HepG2 (cell line): Measurements from ENCODE around the gene PCIF1. TPM values are rescaled to one million over a fixed set of nuclear protein-coding genes. Genes with fewer than 3 reads are reported as not detected.

ENCODE experiments used
- ARID5B ChIP-seq: IDR thresholded peaks from 2 replicates; pipeline ENCODE4 v1.4.0; 2020; ENCODE audit warnings: mild to moderate bottlenecking, missing genetic modification reagents
- CREM ChIP-seq, 2 experiments: sonication (generic) in 1 of 2; formaldehyde crosslinking in 1 of 2; IDR thresholded peaks; 2 replicates each; pipeline versions ENCODE4 v1.4.0 to v1.6.1; 2016 to 2020; ENCODE audit warnings: antibody characterized with exemption in 1 of 2, mild to moderate bottlenecking in 1 of 2, missing genetic modification reagents in 1 of 2
- ISX ChIP-seq: sonication (generic); formaldehyde crosslinking; conservative IDR thresholded peaks from 2 replicates; pipeline ENCODE4 v1.5.0; 2020; ENCODE audit warnings: missing genetic modification reagents
- REXO4 ChIP-seq: sonication (generic); formaldehyde crosslinking; IDR thresholded peaks from 2 replicates; pipeline ENCODE4 v1.8.0; 2022; ENCODE audit warnings: missing genetic modification reagents, mild to moderate bottlenecking, borderline replicate concordance
- SAFB2 ChIP-seq: sonication (generic); formaldehyde crosslinking; IDR thresholded peaks from 2 replicates; pipeline ENCODE4 v1.5.1; 2020; ENCODE audit warnings: missing genetic modification reagents, low read depth, mild to moderate bottlenecking, borderline replicate concordance
- TBL1XR1 ChIP-seq: fragments of 150-350 bp; IDR thresholded peaks from 2 replicates; pipeline ENCODE4 v1.6.1; 2014; ENCODE audit warnings: borderline replicate concordance, low read length; ENCODE audit not compliant: partially characterized antibody
- ZFP1 ChIP-seq: IDR thresholded peaks from 2 replicates; pipeline ENCODE4 v1.6.1; 2016
- ZFP37 ChIP-seq: sonication (generic); formaldehyde crosslinking; IDR thresholded peaks from 2 replicates; pipeline ENCODE4 v1.4.0; 2020; ENCODE audit warnings: missing genetic modification reagents, borderline replicate concordance
- ZNF317 ChIP-seq: sonication (generic); formaldehyde crosslinking; IDR thresholded peaks from 2 replicates; pipeline ENCODE4 v1.5.0; 2020; ENCODE audit warnings: mild to moderate bottlenecking, missing genetic modification reagents
- ZNF451 ChIP-seq: sonication (generic); formaldehyde crosslinking; IDR thresholded peaks from 2 replicates; pipeline ENCODE4 v1.5.0; 2020; ENCODE audit warnings: mild to moderate bottlenecking, missing genetic modification reagents
- ZNF510 ChIP-seq: sonication (generic); formaldehyde crosslinking; IDR thresholded peaks from 2 replicates; pipeline ENCODE4 v1.4.0; 2020; ENCODE audit warnings: low read depth, mild to moderate bottlenecking, missing genetic modification reagents
- ZNF543 ChIP-seq: sonication (generic); formaldehyde crosslinking; IDR thresholded peaks from 2 replicates; pipeline ENCODE4 v1.4.0; 2020; ENCODE audit warnings: mild to moderate bottlenecking, missing genetic modification reagents
- ZNF687 ChIP-seq: sonication (generic); formaldehyde crosslinking; IDR thresholded peaks from 2 replicates; pipeline ENCODE4 v1.5.1; 2020; ENCODE audit warnings: mild to moderate bottlenecking, missing genetic modification reagents, moderate library complexity
- ZSCAN25 ChIP-seq: sonication (generic); formaldehyde crosslinking; IDR thresholded peaks from 2 replicates; pipeline ENCODE4 v1.8.0; 2022; ENCODE audit warnings: mild to moderate bottlenecking, missing genetic modification reagents
- polyA plus RNA-seq, 8 experiments: library from polyadenylated mRNA; depleted of rRNA in 3 of 8; stranded (reverse) in 7 of 8; unstranded in 1 of 8; fragments of >200 nt; fragmentation: Illumina TruSeq in 4 of 8; extraction: Trizol in 4 of 8; gene quantifications; 2 replicates each; pipeline versions ENCODE4 v1.2.1 to v1.2.3, GENCODE V29; 2011 to 2016; ENCODE audit warnings: low read depth in 4 of 8, missing spikeins in 1 of 8, mixed read lengths in 1 of 8; ENCODE audit not compliant: insufficient read depth in 1 of 8
- total RNA-seq, 5 experiments: library from RNA; depleted of rRNA; stranded (reverse); fragments of >200 nt; fragmentation: Illumina TruSeq; extraction: Trizol; gene quantifications; 2 replicates each; pipeline ENCODE4 v1.2.3, GENCODE V29; 2016; ENCODE audit warnings: low read depth in 1 of 5
- TF ChIP-seq, protein P1 (sequence below), 2 experiments: sonication (generic) in 1 of 2; formaldehyde crosslinking in 1 of 2; IDR thresholded peaks; 2 replicates each; pipeline versions ENCODE4 v1.5.1 to v1.6.1; 2011 to 2020; ENCODE audit warnings: borderline replicate concordance in 1 of 2, low read depth in 1 of 2, low read length in 1 of 2, mild to moderate bottlenecking in 1 of 2, missing genetic modification reagents in 1 of 2, moderate library complexity in 1 of 2
- TF ChIP-seq, protein P2 (sequence below): sonication (generic); formaldehyde crosslinking; IDR thresholded peaks from 2 replicates; pipeline ENCODE4 v1.8.0; 2022; ENCODE audit warnings: mild to moderate bottlenecking, missing genetic modification reagents

The PCIF1 gene
- total and polyA plus RNA-seq, 2 of the 13 experiments (the other 11 are each of a cell fraction or from before 2014, with no cell fraction given), result 20.9 to 24.4 TPM

DNA sequence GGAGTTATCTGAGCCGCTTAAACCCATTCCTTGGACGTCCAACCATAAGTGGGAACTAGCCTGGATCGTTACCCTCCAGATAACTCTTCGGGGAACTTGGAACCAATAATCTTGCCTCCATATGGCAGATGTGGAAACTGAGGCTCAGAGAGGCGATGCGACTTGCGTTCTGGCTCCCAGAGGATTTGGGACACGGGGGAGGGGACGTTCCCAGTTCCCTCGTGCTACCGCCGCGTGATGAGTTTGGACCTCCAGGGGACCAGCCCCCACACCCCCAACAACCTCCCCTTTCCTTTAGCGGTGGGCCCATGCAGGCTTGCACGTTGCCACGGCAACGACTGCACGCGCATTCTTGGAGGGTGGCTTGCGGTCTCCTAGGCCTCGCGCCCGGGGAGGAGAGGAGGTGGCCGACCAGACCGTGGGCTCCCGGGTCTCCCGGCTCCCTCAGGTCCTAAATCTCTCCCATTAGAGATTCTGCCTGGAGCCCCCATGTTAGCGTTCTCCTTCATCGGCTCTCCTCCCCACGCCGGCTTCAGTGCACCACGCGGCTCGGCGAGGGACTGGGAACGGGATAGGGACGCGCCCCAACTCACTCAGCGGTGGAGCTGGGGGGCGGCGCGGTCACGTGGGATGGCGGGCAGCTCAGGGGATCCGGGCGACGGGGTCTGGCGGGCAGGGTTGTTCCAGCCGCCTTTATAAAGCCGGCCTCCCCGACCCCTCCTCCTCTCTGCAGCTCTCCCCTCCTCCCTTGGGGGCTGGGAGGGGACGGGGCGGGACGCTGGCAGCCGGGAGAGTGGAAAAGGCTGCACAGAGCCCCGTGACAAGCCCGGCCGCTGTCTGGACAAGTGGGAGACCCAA is 22.8 kb upstream of the PCIF1 start, which contains the start of gene PLTP (continued):
- 0 out of 2 replicates have a peak, but pooled peaks have one; percentile 77 for TF ChIP-seq ZNF510
- no peak; the same call in 1 of the 2 replicates for TF ChIP-seq ARID5B (CRISPR knock-in tag)
- no peak for TF ChIP-seq TBL1XR1
- no peak for TF ChIP-seq ZFP37 (CRISPR knock-in tag)
- TF ChIP-seq ZNF687 (CRISPR knock-in tag), result peak; percentile 87
- TF ChIP-seq ZSCAN25 (CRISPR knock-in tag), result no peak
- TF ChIP-seq CREM (IDR thresholded peaks at IDR 0.05), result no peak
- TF ChIP-seq CREM (CRISPR knock-in tag; IDR thresholded peaks at IDR 0.05), result no peak
- TF ChIP-seq SAFB2, result no peak
- TF ChIP-seq, protein P1, sequence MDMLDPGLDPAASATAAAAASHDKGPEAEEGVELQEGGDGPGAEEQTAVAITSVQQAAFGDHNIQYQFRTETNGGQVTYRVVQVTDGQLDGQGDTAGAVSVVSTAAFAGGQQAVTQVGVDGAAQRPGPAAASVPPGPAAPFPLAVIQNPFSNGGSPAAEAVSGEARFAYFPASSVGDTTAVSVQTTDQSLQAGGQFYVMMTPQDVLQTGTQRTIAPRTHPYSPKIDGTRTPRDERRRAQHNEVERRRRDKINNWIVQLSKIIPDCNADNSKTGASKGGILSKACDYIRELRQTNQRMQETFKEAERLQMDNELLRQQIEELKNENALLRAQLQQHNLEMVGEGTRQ (IDR thresholded peaks at IDR 0.05; ENCODE audit: low read depth, low read length), result no peak
- TF ChIP-seq, protein P1 (CRISPR knock-in tag; IDR thresholded peaks at IDR 0.05; ENCODE audit: borderline replicate concordance), result no peak; the same call in 1 of the 2 replicates
- 0 out of 2 replicates have a peak, but pooled peaks have one; percentile 23 for TF ChIP-seq ZNF543
- no peak for TF ChIP-seq ZFP1 (CRISPR knock-in tag)
- no peak for TF ChIP-seq ZNF451
- 0 out of 2 replicates have a peak, but pooled peaks have one; percentile 31 for TF ChIP-seq ZNF317 (CRISPR knock-in tag)
- no peak for TF ChIP-seq ISX (CRISPR knock-in tag)
- TF ChIP-seq, protein P2, sequence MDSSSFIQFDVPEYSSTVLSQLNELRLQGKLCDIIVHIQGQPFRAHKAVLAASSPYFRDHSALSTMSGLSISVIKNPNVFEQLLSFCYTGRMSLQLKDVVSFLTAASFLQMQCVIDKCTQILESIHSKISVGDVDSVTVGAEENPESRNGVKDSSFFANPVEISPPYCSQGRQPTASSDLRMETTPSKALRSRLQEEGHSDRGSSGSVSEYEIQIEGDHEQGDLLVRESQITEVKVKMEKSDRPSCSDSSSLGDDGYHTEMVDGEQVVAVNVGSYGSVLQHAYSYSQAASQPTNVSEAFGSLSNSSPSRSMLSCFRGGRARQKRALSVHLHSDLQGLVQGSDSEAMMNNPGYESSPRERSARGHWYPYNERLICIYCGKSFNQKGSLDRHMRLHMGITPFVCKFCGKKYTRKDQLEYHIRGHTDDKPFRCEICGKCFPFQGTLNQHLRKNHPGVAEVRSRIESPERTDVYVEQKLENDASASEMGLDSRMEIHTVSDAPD (CRISPR knock-in tag), result no peak
- TF ChIP-seq REXO4 (CRISPR knock-in tag), result no peak
